ENCODE results near the gene LPCAT1.

DNA sequence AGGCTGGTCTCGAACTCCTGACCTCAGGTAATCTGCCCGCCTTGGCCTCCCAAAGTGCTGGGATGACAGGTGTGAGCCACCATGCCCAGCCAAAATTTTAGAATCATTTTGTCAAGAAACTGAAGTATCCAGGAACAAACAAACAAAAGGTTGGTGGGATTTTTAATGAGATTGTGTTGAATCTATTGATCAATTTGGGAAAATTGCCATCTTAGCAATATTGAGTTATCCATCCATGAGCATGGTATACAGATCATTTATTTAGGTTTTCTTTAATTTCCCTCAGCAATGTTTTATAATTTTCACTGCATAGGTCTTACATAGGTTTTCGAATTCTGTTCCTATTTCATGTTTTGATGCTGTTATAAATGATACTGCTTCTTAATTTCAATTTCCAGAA lies 5.7 kb upstream of the LPCAT1 start:
- TF ChIP-seq, protein P1, sequence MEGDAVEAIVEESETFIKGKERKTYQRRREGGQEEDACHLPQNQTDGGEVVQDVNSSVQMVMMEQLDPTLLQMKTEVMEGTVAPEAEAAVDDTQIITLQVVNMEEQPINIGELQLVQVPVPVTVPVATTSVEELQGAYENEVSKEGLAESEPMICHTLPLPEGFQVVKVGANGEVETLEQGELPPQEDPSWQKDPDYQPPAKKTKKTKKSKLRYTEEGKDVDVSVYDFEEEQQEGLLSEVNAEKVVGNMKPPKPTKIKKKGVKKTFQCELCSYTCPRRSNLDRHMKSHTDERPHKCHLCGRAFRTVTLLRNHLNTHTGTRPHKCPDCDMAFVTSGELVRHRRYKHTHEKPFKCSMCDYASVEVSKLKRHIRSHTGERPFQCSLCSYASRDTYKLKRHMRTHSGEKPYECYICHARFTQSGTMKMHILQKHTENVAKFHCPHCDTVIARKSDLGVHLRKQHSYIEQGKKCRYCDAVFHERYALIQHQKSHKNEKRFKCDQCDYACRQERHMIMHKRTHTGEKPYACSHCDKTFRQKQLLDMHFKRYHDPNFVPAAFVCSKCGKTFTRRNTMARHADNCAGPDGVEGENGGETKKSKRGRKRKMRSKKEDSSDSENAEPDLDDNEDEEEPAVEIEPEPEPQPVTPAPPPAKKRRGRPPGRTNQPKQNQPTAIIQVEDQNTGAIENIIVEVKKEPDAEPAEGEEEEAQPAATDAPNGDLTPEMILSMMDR (IDR thresholded peaks at IDR 0.05; ENCODE audit: insufficient read depth, low read depth, low read length) = no peak
- no peak for TF ChIP-seq EZH2 (IDR thresholded peaks at IDR 0.05; ENCODE audit: insufficient read depth, low read length)
